ENCODE measurements around the gene MYLK.

The MYLK gene

DNA sequence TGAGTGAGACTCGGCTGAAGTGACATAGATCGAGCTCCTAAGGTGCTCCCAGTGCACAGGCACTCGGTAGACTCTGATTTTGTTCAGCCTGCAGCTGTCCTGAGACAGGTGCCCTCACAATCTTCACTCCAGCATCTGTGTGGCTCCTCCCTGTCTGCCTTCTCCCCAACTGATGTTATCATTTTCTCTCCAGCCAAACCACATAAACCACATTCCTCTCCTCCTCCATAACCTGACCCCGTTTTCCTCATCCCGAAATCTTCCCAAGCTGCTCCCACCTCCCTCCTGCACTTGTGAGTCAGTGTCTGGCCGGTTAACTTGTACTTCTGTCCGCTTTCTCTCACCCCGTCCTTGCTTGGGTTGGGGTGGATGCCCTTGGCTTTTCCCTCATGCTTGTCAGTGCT is 206.0 kb downstream of the MYLK start:
- TF ChIP-seq SPI1 (IDR thresholded peaks at IDR 0.05; ENCODE audit: borderline replicate concordance, low read depth) (no peak), GABPA (IDR thresholded peaks at IDR 0.05; ENCODE audit: low read depth) (no peak), POLR2AphosphoS5 (IDR thresholded peaks at IDR 0.05; ENCODE audit: low read depth) (no peak)
- TF ChIP-seq, protein P1, sequence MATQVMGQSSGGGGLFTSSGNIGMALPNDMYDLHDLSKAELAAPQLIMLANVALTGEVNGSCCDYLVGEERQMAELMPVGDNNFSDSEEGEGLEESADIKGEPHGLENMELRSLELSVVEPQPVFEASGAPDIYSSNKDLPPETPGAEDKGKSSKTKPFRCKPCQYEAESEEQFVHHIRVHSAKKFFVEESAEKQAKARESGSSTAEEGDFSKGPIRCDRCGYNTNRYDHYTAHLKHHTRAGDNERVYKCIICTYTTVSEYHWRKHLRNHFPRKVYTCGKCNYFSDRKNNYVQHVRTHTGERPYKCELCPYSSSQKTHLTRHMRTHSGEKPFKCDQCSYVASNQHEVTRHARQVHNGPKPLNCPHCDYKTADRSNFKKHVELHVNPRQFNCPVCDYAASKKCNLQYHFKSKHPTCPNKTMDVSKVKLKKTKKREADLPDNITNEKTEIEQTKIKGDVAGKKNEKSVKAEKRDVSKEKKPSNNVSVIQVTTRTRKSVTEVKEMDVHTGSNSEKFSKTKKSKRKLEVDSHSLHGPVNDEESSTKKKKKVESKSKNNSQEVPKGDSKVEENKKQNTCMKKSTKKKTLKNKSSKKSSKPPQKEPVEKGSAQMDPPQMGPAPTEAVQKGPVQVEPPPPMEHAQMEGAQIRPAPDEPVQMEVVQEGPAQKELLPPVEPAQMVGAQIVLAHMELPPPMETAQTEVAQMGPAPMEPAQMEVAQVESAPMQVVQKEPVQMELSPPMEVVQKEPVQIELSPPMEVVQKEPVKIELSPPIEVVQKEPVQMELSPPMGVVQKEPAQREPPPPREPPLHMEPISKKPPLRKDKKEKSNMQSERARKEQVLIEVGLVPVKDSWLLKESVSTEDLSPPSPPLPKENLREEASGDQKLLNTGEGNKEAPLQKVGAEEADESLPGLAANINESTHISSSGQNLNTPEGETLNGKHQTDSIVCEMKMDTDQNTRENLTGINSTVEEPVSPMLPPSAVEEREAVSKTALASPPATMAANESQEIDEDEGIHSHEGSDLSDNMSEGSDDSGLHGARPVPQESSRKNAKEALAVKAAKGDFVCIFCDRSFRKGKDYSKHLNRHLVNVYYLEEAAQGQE (IDR thresholded peaks at IDR 0.05; ENCODE audit: insufficient replicate concordance, low read depth): no peak
- TF ChIP-seq, protein P2, sequence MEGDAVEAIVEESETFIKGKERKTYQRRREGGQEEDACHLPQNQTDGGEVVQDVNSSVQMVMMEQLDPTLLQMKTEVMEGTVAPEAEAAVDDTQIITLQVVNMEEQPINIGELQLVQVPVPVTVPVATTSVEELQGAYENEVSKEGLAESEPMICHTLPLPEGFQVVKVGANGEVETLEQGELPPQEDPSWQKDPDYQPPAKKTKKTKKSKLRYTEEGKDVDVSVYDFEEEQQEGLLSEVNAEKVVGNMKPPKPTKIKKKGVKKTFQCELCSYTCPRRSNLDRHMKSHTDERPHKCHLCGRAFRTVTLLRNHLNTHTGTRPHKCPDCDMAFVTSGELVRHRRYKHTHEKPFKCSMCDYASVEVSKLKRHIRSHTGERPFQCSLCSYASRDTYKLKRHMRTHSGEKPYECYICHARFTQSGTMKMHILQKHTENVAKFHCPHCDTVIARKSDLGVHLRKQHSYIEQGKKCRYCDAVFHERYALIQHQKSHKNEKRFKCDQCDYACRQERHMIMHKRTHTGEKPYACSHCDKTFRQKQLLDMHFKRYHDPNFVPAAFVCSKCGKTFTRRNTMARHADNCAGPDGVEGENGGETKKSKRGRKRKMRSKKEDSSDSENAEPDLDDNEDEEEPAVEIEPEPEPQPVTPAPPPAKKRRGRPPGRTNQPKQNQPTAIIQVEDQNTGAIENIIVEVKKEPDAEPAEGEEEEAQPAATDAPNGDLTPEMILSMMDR (IDR thresholded peaks at IDR 0.05; ENCODE audit: insufficient read depth, low read length): no peak
- peaks cover 3% of the 10 kb centered on the region for H3K27me3 ChIP-seq (ENCODE audit: insufficient read depth, poor library complexity, severe bottlenecking)
- H3K4me3 ChIP-seq (replicated peaks; ENCODE audit: insufficient read depth, low read length): no peak overlapping the region
- DNase-seq (ENCODE audit: low read depth in 1 of 2, low spot score in 1 of 2): no peak
- H3K27ac ChIP-seq (replicated peaks): no peak overlapping the region

DNA sequence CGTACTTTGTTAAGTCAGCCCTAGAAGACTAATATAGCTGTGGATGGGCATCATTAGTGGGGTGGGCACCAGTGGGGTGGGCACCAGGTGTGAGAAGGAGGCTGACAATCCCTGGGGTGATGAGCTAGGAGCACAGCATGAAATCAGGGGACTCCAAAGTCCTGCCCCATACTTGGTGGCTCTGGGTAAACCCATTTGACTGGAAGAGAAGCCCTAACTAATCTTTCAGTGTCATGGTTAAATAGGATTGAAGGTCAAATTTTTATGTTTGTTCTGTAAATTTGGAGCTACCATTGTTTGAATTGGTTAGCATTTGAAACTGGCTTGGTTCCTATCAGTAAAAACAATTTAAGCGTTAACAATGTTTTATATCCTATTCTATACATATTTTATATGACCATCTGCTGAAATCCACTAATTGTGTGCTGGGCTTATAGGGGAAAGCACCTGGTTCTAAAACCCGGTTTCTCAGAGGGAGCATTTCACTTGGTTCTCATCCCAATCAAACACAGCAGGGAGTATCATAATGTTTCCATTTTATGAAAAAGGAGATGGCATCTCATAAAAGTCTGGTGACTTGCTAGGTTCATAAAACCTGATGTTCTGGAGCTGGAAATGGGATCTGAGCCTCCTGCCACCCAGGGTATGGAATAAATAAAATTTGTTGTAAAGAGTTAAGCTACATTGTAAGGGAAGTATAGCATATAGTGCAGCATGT is 211.5 kb downstream of the MYLK start:
- DNase-seq (ENCODE audit: low read depth in 1 of 2, low spot score in 1 of 2): no peak
- no peak overlapping the region for H3K4me3 ChIP-seq (replicated peaks; ENCODE audit: insufficient read depth, low read length)
- no peak overlapping the region for H3K27ac ChIP-seq (replicated peaks)
- H3K27me3 ChIP-seq (ENCODE audit: insufficient read depth, poor library complexity, severe bottlenecking): no peaks in the 10 kb centered on the region
- TF ChIP-seq, protein P1 (IDR thresholded peaks at IDR 0.05; ENCODE audit: insufficient replicate concordance, low read depth): no peak
- TF ChIP-seq, protein P2 (IDR thresholded peaks at IDR 0.05; ENCODE audit: insufficient read depth, low read length): no peak
- TF ChIP-seq POLR2AphosphoS5 (IDR thresholded peaks at IDR 0.05; ENCODE audit: low read depth) (no peak), SPI1 (IDR thresholded peaks at IDR 0.05; ENCODE audit: borderline replicate concordance, low read depth) (no peak), GABPA (IDR thresholded peaks at IDR 0.05; ENCODE audit: low read depth) (no peak)

DNA sequence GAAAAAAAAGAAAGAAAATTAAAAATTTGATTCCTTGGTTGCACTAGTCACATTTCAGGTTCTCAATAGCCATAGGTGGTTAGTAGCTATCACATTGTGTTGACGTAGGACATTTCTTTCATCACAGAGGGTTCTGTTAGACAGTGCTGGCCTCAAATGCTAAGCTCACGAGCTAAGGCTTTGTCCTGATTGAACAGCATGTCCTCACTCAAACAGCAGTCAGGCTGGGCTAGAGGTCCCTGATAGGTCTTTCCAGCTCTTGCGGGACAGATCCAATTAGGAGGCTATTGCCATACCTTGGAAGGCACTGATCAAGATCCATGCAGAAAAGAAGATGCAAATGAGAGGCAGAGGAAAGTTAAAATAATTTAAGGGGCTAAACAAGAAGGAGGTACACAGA is 213.4 kb downstream of the MYLK start:
- H3K4me3 ChIP-seq (replicated peaks; ENCODE audit: insufficient read depth, low read length): no peak overlapping the region
- DNase-seq (ENCODE audit: low read depth in 1 of 2, low spot score in 1 of 2): no peak
- H3K27me3 ChIP-seq (ENCODE audit: insufficient read depth, poor library complexity, severe bottlenecking): no peaks in the 10 kb centered on the region
- no peak overlapping the region for H3K27ac ChIP-seq (replicated peaks)
- TF ChIP-seq SPI1 (IDR thresholded peaks at IDR 0.05; ENCODE audit: borderline replicate concordance, low read depth): no peak
- TF ChIP-seq, protein P1 (IDR thresholded peaks at IDR 0.05; ENCODE audit: insufficient replicate concordance, low read depth): no peak
- TF ChIP-seq POLR2AphosphoS5 (IDR thresholded peaks at IDR 0.05; ENCODE audit: low read depth): no peak
- TF ChIP-seq, protein P2 (IDR thresholded peaks at IDR 0.05; ENCODE audit: insufficient read depth, low read length): no peak
- no peak for TF ChIP-seq GABPA (IDR thresholded peaks at IDR 0.05; ENCODE audit: low read depth)

All from HL-60 (cell line).